HEK293T (cell line): ENCODE results near the gene ASTN2.

Experiments
- CTCF ChIA-PET: fragments of 350-600 bp; formaldehyde crosslinking; extraction: SDS; loops from one replicate; lab custom pipeline; 2021; ENCODE audit warnings: antibody characterized with exemption, inconsistent platforms; lab: Yijun Ruan, JAX
- POLR2A ChIA-PET: fragments of 350-600 bp; formaldehyde crosslinking; extraction: SDS; loops from one replicate; lab custom pipeline; 2020; ENCODE audit warnings: antibody characterized with exemption, inconsistent platforms; lab: Yijun Ruan, JAX
- DNase-seq: peaks from one replicate; pipeline ENCODE4 v3.0.0; 2012; ENCODE audit warnings: mixed read lengths; ENCODE audit errors: extremely low spot score
- ARNT ChIP-seq: fragments of 450-650 bp; IDR thresholded peaks from 2 replicates; pipeline ENCODE4 v1.6.1; 2017; ENCODE audit warnings: mild to moderate bottlenecking
- BHLHE40 ChIP-seq: fragments of 450-650 bp; IDR thresholded peaks from 2 replicates; pipeline ENCODE4 v1.6.1; 2016; ENCODE audit warnings: mild to moderate bottlenecking, moderate library complexity, borderline replicate concordance
- CTBP1 ChIP-seq: fragments of 450-650 bp; IDR thresholded peaks from 2 replicates; pipeline ENCODE4 v1.6.1; 2016; ENCODE audit warnings: borderline replicate concordance
- ELF4 ChIP-seq: fragments of 450-650 bp; IDR thresholded peaks from 2 replicates; pipeline ENCODE4 v1.6.1; 2017; ENCODE audit warnings: antibody characterized with exemption
- FOXA1 ChIP-seq: fragments of 450-650 bp; IDR thresholded peaks from 2 replicates; pipeline ENCODE4 v1.6.1; 2016; ENCODE audit warnings: mild to moderate bottlenecking
- FOXK2 ChIP-seq: fragments of 450-650 bp; IDR thresholded peaks from 2 replicates; pipeline ENCODE4 v1.6.1; 2016; ENCODE audit warnings: mild to moderate bottlenecking
- FOXM1 ChIP-seq: fragments of 450-650 bp; IDR thresholded peaks from 2 replicates; pipeline ENCODE4 v1.6.1; 2017; ENCODE audit warnings: mild to moderate bottlenecking, borderline replicate concordance
- HDGF ChIP-seq: fragments of 450-650 bp; IDR thresholded peaks from 2 replicates; pipeline ENCODE4 v1.6.1; 2017; ENCODE audit warnings: antibody characterized with exemption, borderline replicate concordance
- L3MBTL2 ChIP-seq: fragments of 450-650 bp; conservative IDR thresholded peaks from 2 replicates; pipeline ENCODE4 v1.6.1; 2016; ENCODE audit warnings: mild to moderate bottlenecking
- LEF1 ChIP-seq: fragments of 450-650 bp; IDR thresholded peaks from 2 replicates; pipeline ENCODE4 v1.6.1; 2017; ENCODE audit warnings: mild to moderate bottlenecking, borderline replicate concordance
- NFRKB ChIP-seq: fragments of 450-650 bp; IDR thresholded peaks from 2 replicates; pipeline ENCODE4 v1.6.1; 2016; ENCODE audit warnings: mild to moderate bottlenecking, moderate library complexity
- SP1 ChIP-seq: fragments of 450-650 bp; IDR thresholded peaks from 2 replicates; pipeline ENCODE4 v1.6.1; 2017
- SUZ12 ChIP-seq: fragments of 450-650 bp; IDR thresholded peaks from 2 replicates; pipeline ENCODE4 v1.6.1; 2016; ENCODE audit warnings: mild to moderate bottlenecking
- TARDBP ChIP-seq: fragments of 450-650 bp; IDR thresholded peaks from 2 replicates; pipeline ENCODE4 v1.6.1; 2016
- ZNF384 ChIP-seq: fragments of 450-650 bp; IDR thresholded peaks from 2 replicates; pipeline ENCODE4 v1.6.1; 2016
- TF ChIP-seq, protein P1 (sequence below): fragments of 450-650 bp; IDR thresholded peaks from 2 replicates; pipeline ENCODE4 v1.6.1; 2016

The ASTN2 gene

GRCh38 chr9:116671605-116672004, 743.3 kb downstream of the ASTN2 start:
- CTCF ChIA-PET: no interaction called here

GRCh38 chr9:116668970-116669695, 745.7 kb downstream of the ASTN2 start:
- TF ChIP-seq SP1 (no peak), HDGF (no peak), TARDBP (no peak), L3MBTL2 (no peak), FOXM1 (no peak), FOXA1 (no peak), CTBP1 (no peak), ELF4 (no peak)
- ChIA-PET CTCF (no interaction called here), POLR2A (no interaction called here)
- DNase-seq: no peak

More at GRCh38 chr9:116671605-116672004, 743.3 kb downstream of the ASTN2 start:
- TF ChIP-seq NFRKB (no peak), ZNF384 (no peak), HDGF (no peak), L3MBTL2 (no peak)
- TF ChIP-seq, protein P1, sequence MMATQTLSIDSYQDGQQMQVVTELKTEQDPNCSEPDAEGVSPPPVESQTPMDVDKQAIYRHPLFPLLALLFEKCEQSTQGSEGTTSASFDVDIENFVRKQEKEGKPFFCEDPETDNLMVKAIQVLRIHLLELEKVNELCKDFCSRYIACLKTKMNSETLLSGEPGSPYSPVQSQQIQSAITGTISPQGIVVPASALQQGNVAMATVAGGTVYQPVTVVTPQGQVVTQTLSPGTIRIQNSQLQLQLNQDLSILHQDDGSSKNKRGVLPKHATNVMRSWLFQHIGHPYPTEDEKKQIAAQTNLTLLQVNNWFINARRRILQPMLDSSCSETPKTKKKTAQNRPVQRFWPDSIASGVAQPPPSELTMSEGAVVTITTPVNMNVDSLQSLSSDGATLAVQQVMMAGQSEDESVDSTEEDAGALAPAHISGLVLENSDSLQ: no peak
- POLR2A ChIA-PET: no interaction called here
- no peak for DNase-seq

- DNase-seq: no peak
- ChIA-PET CTCF (no interaction called here), POLR2A (no interaction called here)
- TF ChIP-seq, protein P1: no peak
- TF ChIP-seq BHLHE40 (no peak), CTBP1 (no peak), LEF1 (no peak), NFRKB (no peak), ELF4 (no peak), L3MBTL2 (no peak), HDGF (no peak), TARDBP (no peak), ZNF384 (no peak), ARNT (no peak), FOXK2 (no peak), SP1 (no peak), FOXM1 (no peak), SUZ12 (no peak), FOXA1 (no peak)
These were observed 751.3 kb downstream of the ASTN2 start for GRCh38 chr9:116663581-116663980.

DNA sequence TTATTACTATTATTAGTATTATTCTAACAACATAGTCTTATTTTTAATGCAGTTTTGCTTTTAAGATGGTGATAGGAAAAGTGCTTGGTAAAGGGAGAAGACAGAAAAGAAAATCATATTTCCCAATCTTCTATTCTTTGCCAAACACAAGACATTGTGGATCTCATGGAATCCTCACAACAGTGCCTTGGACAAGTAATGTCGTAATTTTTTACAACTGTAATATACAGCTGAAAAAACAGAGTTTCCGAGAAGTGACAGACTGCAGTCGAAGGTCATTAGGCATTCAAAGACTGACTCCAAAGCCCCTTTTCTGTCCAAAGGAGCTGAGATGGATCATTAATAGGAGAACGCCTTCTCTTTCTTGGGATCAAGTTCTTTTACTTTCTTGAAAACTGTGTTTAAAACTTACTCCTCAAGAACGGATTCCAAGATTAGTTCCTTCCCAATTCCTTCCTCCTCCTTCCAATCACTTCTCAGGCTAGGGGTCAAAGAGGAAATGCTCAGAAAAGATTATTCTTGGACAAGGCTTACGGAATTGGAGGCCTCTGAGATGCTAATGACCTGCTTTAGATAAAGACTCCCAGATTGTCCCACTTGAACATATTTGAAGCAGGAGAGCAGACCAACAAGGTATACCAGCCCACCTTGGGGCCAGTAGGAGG, 752.1 kb downstream of the ASTN2 start:
- DNase-seq: no peak
- TF ChIP-seq HDGF: no peak
- TF ChIP-seq, protein P1: no peak
- no peak for TF ChIP-seq FOXA1
- POLR2A ChIA-PET: no interaction called here
- CTCF ChIA-PET: no interaction called here

DNA sequence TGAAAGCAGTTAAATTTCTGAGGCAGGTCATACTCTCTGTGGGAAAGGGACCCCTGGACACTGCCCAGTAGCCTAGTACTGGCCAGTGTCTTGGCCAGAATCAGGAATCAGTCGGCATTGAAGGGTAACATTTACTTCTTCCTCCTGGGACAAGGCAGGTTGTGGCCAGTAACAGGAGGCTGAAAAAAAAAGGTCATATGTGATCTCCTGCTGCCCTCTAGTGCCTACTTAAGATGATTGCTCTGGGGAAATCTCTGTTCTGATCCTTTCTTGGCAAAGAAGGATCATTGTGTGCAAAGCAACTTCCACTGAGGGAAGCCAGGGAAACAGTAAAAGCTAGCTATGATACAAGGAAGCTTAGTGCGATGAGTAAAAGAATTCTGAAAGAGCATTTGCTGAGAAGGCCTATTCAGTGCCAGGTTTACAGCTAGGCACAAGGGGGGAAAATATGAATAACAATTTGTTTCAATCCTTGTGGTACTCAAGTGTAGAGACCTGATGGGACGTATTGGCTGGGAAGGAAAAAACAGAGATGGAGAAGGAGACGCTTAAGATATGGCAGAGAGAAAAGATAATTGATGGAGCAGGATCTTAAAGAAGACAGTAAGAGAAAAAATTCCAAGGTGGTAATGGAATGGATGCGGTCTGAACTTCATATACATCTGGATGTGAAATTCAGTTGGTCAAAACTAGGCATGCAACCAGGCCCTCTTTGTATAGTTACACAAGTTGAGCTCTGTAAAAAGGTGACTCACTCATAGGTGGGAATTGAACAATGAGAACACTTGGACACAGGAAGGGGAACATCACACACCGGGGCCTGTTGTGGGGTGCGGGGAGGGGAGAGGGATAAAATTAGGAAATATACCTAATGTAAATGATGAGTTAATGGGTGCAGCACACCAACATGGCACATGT, 753.6 kb downstream of the ASTN2 start:
- CTCF ChIA-PET: interaction anchor here (0.6 to 0.8 kb wide), 4 partner anchors 12 to 564 kb away, joined by 3 to 5 read pairs (median 4); no protein-coding TSS in a partner anchor
- POLR2A ChIA-PET: no interaction called here
- TF ChIP-seq, protein P1: no peak
- TF ChIP-seq ZNF384 (peak; percentile 53; the same call in 1 of the 2 replicates), LEF1 (no peak), SUZ12 (no peak), FOXK2 (no peak)
- peak; percentile 62 for DNase-seq
